Right lobe of liver (tissue), 4 donors: ENCODE data around the gene TBX10.

Source experiments
- POLR2A ChIP-seq: fragments of 450-650 bp; IDR thresholded peaks from one replicate; pipeline ENCODE4 v1.6.1; 2017; ENCODE audit warnings: antibody characterized with exemption, mild to moderate bottlenecking
- TF ChIP-seq, protein P1 (sequence below), 4 donors: fragments of 200-600 bp in 3 of 4; fragments of 450-650 bp in 1 of 4; IDR thresholded peaks; one replicate each; pipeline versions ENCODE4 v1.5.1 to v1.8.0; 2016 to 2022; ENCODE audit warnings: antibody characterized with exemption in 4 of 4, mild to moderate bottlenecking in 2 of 4
- donor health status: DM: no; HTN: no; CAD: no.
- donor health status: DM: no; HTN: no; CAD: no.
- donor health status: DM: no; HTN: yes; CAD: no.

DNA sequence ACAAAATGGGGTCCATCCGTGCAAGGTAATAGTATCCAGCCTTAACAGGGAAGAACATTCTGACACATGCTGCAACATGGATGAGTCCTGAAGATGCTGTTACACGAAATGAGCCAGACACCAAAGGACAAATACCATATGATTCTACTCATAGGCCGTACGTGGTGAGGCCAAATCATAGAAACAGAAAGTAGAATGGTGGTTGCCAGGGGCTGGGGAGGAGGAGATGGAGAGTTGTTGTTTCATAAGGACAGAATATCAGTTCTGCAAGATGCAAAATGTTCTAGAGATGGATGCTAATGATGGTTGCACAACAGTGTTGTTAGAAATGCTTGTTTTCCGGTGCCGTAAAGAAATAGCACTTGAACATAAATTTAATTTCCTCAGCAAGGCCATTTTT, 2.6 kb downstream of the TBX10 start:
- TF ChIP-seq, protein P1, sequence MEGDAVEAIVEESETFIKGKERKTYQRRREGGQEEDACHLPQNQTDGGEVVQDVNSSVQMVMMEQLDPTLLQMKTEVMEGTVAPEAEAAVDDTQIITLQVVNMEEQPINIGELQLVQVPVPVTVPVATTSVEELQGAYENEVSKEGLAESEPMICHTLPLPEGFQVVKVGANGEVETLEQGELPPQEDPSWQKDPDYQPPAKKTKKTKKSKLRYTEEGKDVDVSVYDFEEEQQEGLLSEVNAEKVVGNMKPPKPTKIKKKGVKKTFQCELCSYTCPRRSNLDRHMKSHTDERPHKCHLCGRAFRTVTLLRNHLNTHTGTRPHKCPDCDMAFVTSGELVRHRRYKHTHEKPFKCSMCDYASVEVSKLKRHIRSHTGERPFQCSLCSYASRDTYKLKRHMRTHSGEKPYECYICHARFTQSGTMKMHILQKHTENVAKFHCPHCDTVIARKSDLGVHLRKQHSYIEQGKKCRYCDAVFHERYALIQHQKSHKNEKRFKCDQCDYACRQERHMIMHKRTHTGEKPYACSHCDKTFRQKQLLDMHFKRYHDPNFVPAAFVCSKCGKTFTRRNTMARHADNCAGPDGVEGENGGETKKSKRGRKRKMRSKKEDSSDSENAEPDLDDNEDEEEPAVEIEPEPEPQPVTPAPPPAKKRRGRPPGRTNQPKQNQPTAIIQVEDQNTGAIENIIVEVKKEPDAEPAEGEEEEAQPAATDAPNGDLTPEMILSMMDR (IDR thresholded peaks at IDR 0.05) = no peak
- no peak for TF ChIP-seq POLR2A
